ENCODE results near the gene NRL. TPM values are rescaled to one million over a fixed set of nuclear protein-coding genes. Genes with fewer than 3 reads are reported as not detected.

NRL gene
- total RNA-seq, 1 donor from 2014 or later, result 0.54 TPM

GRCh38 chr14:24092110-24092504 lies 22.6 kb downstream of the NRL start:
- Histone ChIP-seq H3K27ac (no peak overlapping the region), H3K4me1 (peaks cover 17% of the 10 kb centered on the region), H3K27me3 (no peaks in the 10 kb centered on the region), H3K79me2 (ENCODE audit: low read depth) (no peaks in the 10 kb centered on the region), H3K36me3 (no peaks in the 10 kb centered on the region), H3K4me2 (no peak overlapping the region), H3K9me3 (ENCODE audit: low read depth) (no peaks in the 10 kb centered on the region), H2AFZ (replicated peaks) (no peak overlapping the region), H3K4me3 (no peak overlapping the region), H3K9ac (no peak overlapping the region), H3F3A (ENCODE audit: low read depth) (peaks cover 24% of the 10 kb centered on the region), H4K20me1 (ENCODE audit: low read depth) (no peaks in the 10 kb centered on the region)
- DNase-seq (ENCODE audit: low spot score), result no peak
- H3K36me3 Mint-ChIP-seq, result no peaks in the 10 kb centered on the region
- peaks cover 9% of the 10 kb centered on the region for H3K27me3 Mint-ChIP-seq (ENCODE audit: insufficient read depth, low read depth)
- no peak for TF ChIP-seq EZH2phosphoT487 (IDR thresholded peaks at IDR 0.05)
- TF ChIP-seq CTCF (IDR thresholded peaks at IDR 0.05), result no peak
- no peak for TF ChIP-seq EZH2 (IDR thresholded peaks at IDR 0.05)
- H3K9me3 Mint-ChIP-seq, result no peaks in the 10 kb centered on the region
- no peak overlapping the region for H3K27ac Mint-ChIP-seq
- peaks cover 31% of the 10 kb centered on the region for H3K4me1 Mint-ChIP-seq
- H3K4me3 Mint-ChIP-seq, result no peak overlapping the region

GRCh38 chr14:24089890-24090289 lies 24.9 kb downstream of the NRL start:
- Histone ChIP-seq H3K27me3 (no peaks in the 10 kb centered on the region), H3K9me3 (ENCODE audit: low read depth) (no peaks in the 10 kb centered on the region), H3K27ac (no peak overlapping the region), H3K4me1 (peaks cover 15% of the 10 kb centered on the region), H3K36me3 (no peaks in the 10 kb centered on the region), H3K79me2 (ENCODE audit: low read depth) (no peaks in the 10 kb centered on the region), H2AFZ (replicated peaks) (no peak overlapping the region), H3F3A (ENCODE audit: low read depth) (peaks cover 13% of the 10 kb centered on the region), H3K4me3 (no peak overlapping the region), H3K9ac (no peak overlapping the region), H4K20me1 (ENCODE audit: low read depth) (no peaks in the 10 kb centered on the region), H3K4me2 (no peak overlapping the region)
- H3K4me1 Mint-ChIP-seq, result peaks cover 18% of the 10 kb centered on the region
- DNase-seq (ENCODE audit: low spot score), result no peak
- no peak overlapping the region for H3K27ac Mint-ChIP-seq
- H3K36me3 Mint-ChIP-seq, result no peaks in the 10 kb centered on the region
- no peak overlapping the region for H3K4me3 Mint-ChIP-seq
- no peaks in the 10 kb centered on the region for H3K9me3 Mint-ChIP-seq
- peaks cover 9% of the 10 kb centered on the region for H3K27me3 Mint-ChIP-seq (ENCODE audit: insufficient read depth, low read depth)
- no peak for TF ChIP-seq EZH2phosphoT487 (IDR thresholded peaks at IDR 0.05)
- no peak for TF ChIP-seq EZH2 (IDR thresholded peaks at IDR 0.05)
- no peak for TF ChIP-seq CTCF (IDR thresholded peaks at IDR 0.05)

- Histone ChIP-seq H3K9me3 (ENCODE audit: low read depth) (no peaks in the 10 kb centered on the region), H3K9ac (no peak overlapping the region), H4K20me1 (ENCODE audit: low read depth) (no peaks in the 10 kb centered on the region), H3K4me2 (no peak overlapping the region), H2AFZ (replicated peaks) (no peak overlapping the region), H3F3A (ENCODE audit: low read depth) (peaks cover 5% of the 10 kb centered on the region), H3K36me3 (no peaks in the 10 kb centered on the region), H3K27ac (no peak overlapping the region), H3K4me1 (peaks cover 15% of the 10 kb centered on the region), H3K4me3 (no peak overlapping the region), H3K27me3 (peaks cover 12% of the 10 kb centered on the region), H3K79me2 (ENCODE audit: low read depth) (no peaks in the 10 kb centered on the region)
- Mint-ChIP-seq H3K4me3 (no peak overlapping the region), H3K36me3 (no peaks in the 10 kb centered on the region), H3K27ac (no peak overlapping the region), H3K27me3 (ENCODE audit: insufficient read depth, low read depth) (peaks cover 14% of the 10 kb centered on the region), H3K9me3 (no peaks in the 10 kb centered on the region), H3K4me1 (peaks cover 12% of the 10 kb centered on the region)
- no peak for TF ChIP-seq EZH2phosphoT487 (IDR thresholded peaks at IDR 0.05)
- TF ChIP-seq CTCF (IDR thresholded peaks at IDR 0.05), result no peak
- no peak for TF ChIP-seq EZH2 (IDR thresholded peaks at IDR 0.05)
- no peak for DNase-seq (ENCODE audit: low spot score)
Observed at GRCh38 chr14:24088095-24088494, 26.7 kb downstream of the NRL start.
